ENCODE results near the gene PHAF1. TPM values are rescaled to one million over a fixed set of nuclear protein-coding genes. Genes with fewer than 3 reads are reported as not detected.
A peak's percentile ranks its signal among the peaks of the same experiment; 100 is the strongest.

The PHAF1 gene
- total and polyA plus RNA-seq, 9 of the 15 experiments (the other 6 are each of a cell fraction or from before 2014, with no cell fraction given), result 5.1 to 25.4 (median 13.8) TPM

- no peak overlapping the region for H3K27ac ChIP-seq (ENCODE audit: extremely low read depth, low read depth, low read length)
- no peak overlapping the region for H3K4me3 ChIP-seq
- H3K9ac ChIP-seq (ENCODE audit: insufficient read depth in 1 of 2, low read depth in 2 of 2, low read length in 2 of 2), result peak overlapping the region in 1 of 2 experiments; percentile 78; a peak in 2 of 4 replicates
- DNase-seq (ENCODE audit: extremely low read depth in 1 of 4, low spot score in 3 of 4), result peak; percentile 81 to 87 (median 84)
- H3K9me3 ChIP-seq (replicated peaks; ENCODE audit: control insufficient read depth, insufficient read depth, low read depth, low read length), result no peaks in the 10 kb centered on the region
- ChIA-PET CTCF (ENCODE audit: low intra/inter-chr PET ratio) (interaction anchor here (0.6 to 3.2 kb wide), 10 partner anchors 16 to 219 kb away, joined by 3 to 29 read pairs (median 3); no protein-coding TSS in a partner anchor), POLR2A (interaction anchor here (0.6 to 1.3 kb wide), 7 partner anchors 21 to 372 kb away, joined by 3 to 4 read pairs (median 3); no protein-coding TSS in a partner anchor)
- peak; percentile 83 for ATAC-seq
- H3K79me2 ChIP-seq (ENCODE audit: control insufficient read depth, insufficient read depth, low read length), result peaks cover 17% of the 10 kb centered on the region
- H2AFZ ChIP-seq (ENCODE audit: low read depth, low read length), result no peak overlapping the region
- H3K4me2 ChIP-seq (ENCODE audit: insufficient read depth, low read length), result peak overlapping the region; percentile 65; the same call in 1 of the 2 replicates
- peak; percentile 74 for FAIRE-seq
- H4K20me1 ChIP-seq (replicated peaks; ENCODE audit: control insufficient read depth, insufficient read depth, low read length), result peaks cover 16% of the 10 kb centered on the region
- peaks cover 16 to 53% of the 10 kb centered on the region in 2 experiments for H3K4me1 ChIP-seq (replicated peaks in 1 of 2; ENCODE audit: control insufficient read depth in 2 of 2, insufficient read depth in 2 of 2, low read length in 2 of 2)
- BruUV-seq (replicated peaks), result no TSS peak
- WGBS (ENCODE audit: insufficient coverage, low coverage, missing lambda C conversion rate), result 11% methylated on average over 49 of the region's 74 CpGs
- H3K9me1 ChIP-seq (ENCODE audit: control insufficient read depth, insufficient read depth, low read length), result no peaks in the 10 kb centered on the region
- in situ Hi-C loops (cut with MboI) (loop anchor here (5.0 to 25.0 kb wide), 2 partner anchors 138 to 193 kb away; partner anchors contain the start of gene CES3), intact Hi-C loops (cut with micrococcal nuclease) (loop anchor here (1.0 to 5.0 kb wide), 2 partner anchors 137 to 178 kb away; no protein-coding TSS in a partner anchor)
- H3K27me3 ChIP-seq (ENCODE audit: control insufficient read depth in 2 of 2, insufficient read depth in 2 of 2, low read length in 2 of 2), result no peaks in the 10 kb centered on the region
- no peaks in the 10 kb centered on the region; the same call in 2 of the 3 replicates for H3K36me3 ChIP-seq (ENCODE audit: control insufficient read depth, insufficient read depth, low read length)
- TF ChIP-seq ZNF518B (CRISPR knock-in tag; IDR thresholded peaks at IDR 0.05) (no peak), SREBF1 (IDR thresholded peaks at IDR 0.05; ENCODE audit: borderline replicate concordance, low read depth, low read length) (no peak), MTA3 (IDR thresholded peaks at IDR 0.05; ENCODE audit: borderline replicate concordance) (peak; percentile 46; the same call in 1 of the 2 replicates), ZNF316 (IDR thresholded peaks at IDR 0.05) (no peak), THRB (CRISPR knock-in tag; conservative IDR thresholded peaks at IDR 0.05) (no peak)
Observed at GRCh38 chr16:67155295-67156142, 45.8 kb downstream of the PHAF1 start.

All from K562 (cell line).